OCI-M1 (cell line): Measurements from ENCODE around the gene PIK3C2G.
A peak's percentile ranks its signal among the peaks of the same experiment; 100 is the strongest.

Experiments
- DNase-seq: peaks from one replicate; lab custom pipeline; 2025; lab: John Stamatoyannopoulos, UW

Gene PIK3C2G

GRCh38 chr12:18562531-18562930, 301.2 kb downstream of the PIK3C2G start:
- DNase-seq, result no peak

- no peak for DNase-seq
These were observed 303.0 kb downstream of the PIK3C2G start for GRCh38 chr12:18564306-18564705.

GRCh38 chr12:18567787-18568186, 306.5 kb downstream of the PIK3C2G start:
- DNase-seq, result no peak

GRCh38 chr12:18570543-18570942, 309.2 kb downstream of the PIK3C2G start:
- DNase-seq, result peak; percentile 72

DNA sequence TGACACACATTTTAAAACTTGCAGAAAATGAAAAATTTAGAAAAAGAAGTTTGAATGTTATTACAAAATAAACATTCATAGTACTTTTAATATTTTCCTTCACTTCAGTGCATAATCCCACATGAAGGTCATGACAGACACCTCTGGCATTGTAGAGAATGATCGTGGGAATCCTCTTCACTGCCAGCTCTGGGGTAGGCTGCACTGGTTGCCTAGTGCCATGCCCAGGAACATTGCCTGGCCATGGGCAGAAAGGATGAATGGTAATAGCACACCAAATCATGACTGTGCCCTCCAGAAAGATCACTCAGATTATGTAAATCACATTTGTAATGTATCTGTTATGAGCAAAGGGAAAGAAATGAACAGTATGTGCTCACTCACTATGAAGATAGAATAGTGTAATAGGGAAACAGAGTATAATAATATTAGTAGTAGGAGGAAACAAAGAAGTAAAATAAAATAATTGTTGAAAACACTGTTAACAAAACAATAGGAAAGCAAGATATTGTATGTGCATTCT, 314.8 kb downstream of the PIK3C2G start:
- no peak for DNase-seq

DNA sequence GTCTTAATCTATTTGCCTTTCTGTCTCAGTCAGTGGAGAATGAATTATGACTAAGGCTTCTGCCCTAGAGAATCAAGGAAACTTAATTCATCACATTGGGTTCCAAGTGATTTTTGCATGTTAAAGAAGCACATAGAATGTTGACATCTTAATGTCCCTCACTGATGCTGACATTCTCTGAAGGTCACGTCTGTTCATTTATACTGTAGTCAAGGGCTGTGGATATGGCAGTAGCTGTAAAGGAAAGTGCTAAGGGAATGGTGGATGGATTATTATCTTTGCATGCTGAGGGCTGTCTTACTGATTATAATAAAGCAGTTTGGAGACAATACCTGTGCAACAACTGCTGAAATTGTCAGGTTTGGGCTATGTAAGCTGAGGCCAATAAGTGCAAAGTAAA, 315.3 kb downstream of the PIK3C2G start:
- DNase-seq, result no peak

DNA sequence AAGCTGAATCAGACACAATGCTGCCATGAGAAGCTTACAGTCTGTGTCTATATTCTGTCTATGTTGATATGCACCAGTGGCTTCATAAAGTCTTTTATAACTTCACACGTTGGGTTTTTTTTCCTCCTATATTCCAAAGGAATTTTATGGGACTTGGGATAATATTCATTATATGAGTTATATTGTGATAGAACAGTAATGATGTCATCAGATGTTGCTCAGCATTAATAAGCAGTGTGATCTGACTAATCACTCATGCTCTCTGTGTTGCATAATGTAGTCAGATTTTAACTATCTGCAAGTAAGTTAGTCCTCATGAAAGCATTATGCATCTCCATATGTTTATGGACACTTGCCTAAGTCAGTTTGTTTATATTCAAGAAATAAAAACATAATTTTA, 316.9 kb downstream of the PIK3C2G start:
- DNase-seq, result no peak

GRCh38 chr12:18580291-18580690, 319.0 kb downstream of the PIK3C2G start:
- DNase-seq, result no peak

DNA sequence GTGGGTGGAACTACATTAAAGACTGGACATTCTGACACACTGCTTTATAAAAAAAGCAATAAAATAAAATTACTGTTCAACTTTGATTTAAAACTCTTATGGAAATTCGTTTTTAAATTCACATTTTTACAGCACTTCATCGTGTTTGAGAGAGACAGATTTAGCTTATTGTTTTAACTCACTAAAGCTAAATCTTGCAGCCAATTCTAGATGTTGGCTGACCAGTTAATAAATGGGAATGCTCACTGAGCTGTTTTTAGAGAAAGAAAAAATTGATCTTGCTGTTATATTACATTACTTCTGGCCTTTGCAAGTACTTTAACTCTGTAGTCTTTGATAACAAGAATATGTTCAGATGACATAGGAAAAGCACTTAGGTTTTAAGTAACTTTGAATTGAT, 319.4 kb downstream of the PIK3C2G start:
- no peak for DNase-seq

DNA sequence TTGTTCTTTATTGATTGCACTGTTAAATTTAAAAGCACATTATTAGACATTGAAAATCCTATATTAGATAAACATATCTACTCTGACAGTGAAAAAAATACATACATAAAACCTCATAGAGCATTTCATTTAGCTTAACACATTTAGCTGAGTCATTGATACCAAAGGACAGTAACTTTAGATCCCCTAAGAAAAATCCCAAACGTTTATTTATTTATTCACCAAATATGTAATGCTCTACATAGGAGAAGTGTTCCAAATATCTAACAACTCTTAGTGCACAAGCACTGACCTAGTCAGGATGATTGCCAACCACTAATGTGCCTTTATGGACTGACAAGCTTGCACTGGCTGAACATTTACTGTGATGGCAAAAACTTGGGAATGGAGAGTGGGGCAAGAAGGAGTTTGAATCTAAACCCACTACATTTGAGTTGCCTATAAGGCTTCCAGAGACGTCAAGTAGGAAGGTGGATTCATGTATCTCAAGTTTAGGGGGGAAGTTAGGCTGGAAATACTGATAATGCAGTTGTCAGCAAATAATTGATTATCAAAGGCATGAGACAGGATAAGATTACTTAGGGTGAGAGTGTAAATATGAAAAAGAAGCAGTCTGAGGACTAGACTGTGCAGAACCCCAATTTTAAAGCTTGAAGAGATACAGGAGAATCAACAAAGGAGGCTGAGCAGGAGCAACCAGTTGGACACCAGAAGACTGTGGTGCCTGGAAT, 320.1 kb downstream of the PIK3C2G start:
- DNase-seq, result no peak

- peak; percentile 40 for DNase-seq
These were observed 322.3 kb downstream of the PIK3C2G start for GRCh38 chr12:18583655-18584054.

DNA sequence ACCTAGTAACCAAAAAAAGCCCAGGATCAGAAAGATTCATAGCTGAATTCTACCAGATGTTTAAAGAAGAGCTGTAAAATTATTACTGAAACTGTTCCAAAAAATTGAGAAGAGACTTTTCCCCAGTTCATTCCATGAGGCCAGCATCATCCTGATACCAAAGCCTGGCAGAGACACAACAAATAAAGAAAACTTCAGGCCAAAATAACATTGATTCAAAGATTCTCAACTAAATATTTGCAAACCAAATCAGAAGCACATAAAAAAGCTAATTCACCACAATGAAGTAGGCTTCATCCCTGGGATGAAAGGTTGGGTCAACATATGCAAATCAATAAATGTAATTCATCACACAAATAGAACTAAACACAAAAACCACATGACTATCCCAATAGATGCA, 325.3 kb downstream of the PIK3C2G start:
- DNase-seq, result no peak

- no peak for DNase-seq
These were observed 328.0 kb downstream of the PIK3C2G start for GRCh38 chr12:18589316-18589715.

- no peak for DNase-seq
These were observed 330.2 kb downstream of the PIK3C2G start for GRCh38 chr12:18591473-18591872.

- DNase-seq, result no peak
These were observed 334.1 kb downstream of the PIK3C2G start for GRCh38 chr12:18595412-18595811.

- no peak for DNase-seq
These were observed 340.6 kb downstream of the PIK3C2G start for GRCh38 chr12:18601962-18602361.

DNA sequence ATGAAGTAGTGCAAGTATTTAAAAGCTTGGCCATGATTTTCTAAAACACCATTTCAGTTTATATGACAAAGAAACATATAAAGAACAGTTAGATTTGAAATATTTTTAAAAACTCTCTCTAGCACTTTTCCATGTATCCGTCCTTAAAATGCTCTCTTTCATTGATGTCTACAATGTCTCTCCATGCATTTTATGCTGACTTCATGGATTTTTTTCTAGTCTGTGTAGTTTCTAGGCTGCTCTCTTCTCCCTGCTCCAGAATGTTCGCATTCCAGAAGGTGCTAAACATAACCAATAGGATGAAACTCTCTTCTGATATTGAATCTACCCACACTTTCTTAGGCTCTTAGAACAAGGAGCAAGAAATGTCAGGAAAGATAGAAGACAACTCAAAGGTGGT, 351.7 kb downstream of the PIK3C2G start:
- DNase-seq, result no peak

- no peak for DNase-seq
These were observed 359.7 kb downstream of the PIK3C2G start for GRCh38 chr12:18620986-18621385.

- DNase-seq, result no peak
These were observed 368.1 kb downstream of the PIK3C2G start for GRCh38 chr12:18629445-18629844.

DNA sequence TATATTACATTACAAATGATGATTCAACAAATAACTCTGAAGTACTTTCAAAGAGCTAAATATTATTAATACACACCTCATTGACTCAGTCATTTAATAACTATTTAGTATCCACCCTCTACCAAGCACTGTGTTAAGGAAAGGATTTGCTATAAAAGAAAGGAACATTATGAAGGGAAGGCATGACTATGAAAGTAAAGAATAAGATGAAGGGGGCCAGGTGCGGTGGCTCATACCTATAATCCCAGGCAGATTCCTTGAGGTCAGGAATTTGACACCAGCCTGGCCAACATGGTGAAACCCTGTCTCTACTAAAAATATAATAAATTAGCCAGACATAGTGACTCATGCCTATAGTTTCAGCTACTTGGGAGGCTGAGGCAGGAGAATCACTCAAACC, 368.6 kb downstream of the PIK3C2G start:
- no peak for DNase-seq

GRCh38 chr12:18631339-18631738, 370.0 kb downstream of the PIK3C2G start:
- DNase-seq, result no peak

DNA sequence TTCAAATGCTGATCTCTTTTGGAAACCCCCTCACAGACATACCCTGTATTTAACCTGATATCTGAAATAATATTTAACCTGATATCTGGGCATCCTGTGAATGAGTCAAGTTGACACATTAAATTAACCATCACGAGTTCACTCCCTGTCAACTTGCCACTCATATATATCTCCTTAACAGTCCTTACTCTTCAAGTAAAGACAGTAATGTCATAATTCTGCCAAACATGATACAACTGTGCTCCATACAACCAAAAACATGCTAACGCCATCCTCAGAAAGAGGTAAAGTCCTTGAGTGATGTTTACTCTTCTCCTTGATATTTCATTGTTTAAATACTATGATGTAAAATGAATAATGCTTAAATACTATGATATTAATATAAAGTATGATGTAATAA, 371.5 kb downstream of the PIK3C2G start:
- no peak for DNase-seq

GRCh38 chr12:18634382-18634781, 373.1 kb downstream of the PIK3C2G start:
- DNase-seq, result no peak

DNA sequence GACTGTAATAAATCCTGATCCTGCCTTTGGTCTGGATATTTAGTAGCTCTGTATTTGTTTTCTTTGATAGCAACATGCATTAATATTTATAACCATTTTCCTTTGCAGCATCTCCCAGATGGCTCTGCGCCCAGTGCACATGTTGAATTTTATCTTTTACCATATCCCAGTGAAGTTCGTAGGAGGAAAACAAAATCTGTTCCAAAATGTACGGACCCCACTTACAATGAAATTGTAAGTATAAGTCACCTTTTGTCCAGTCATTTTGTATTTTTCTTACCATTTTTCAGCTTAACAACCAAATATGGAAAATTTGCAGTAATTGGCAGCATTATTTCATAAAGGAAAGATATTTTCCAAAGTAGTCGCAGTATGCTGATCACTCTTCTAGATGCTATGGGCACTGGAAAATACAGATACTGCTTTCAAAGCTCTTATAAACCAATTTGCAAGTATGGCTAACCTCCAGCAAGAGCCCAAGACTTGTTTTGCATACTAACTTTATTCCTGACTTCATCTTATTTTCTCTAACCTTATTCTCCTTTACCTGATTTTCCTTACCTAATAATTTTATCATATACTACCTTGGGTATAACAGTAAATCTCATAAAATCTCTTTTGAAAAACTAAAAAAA, 379.1 kb downstream of the PIK3C2G start:
- DNase-seq, result no peak
